H9 (cell line): Measurements from ENCODE around the gene ZMYND8. TPM values are rescaled to one million over a fixed set of nuclear protein-coding genes. Genes with fewer than 3 reads are reported as not detected.
"Not testable (repeated sequence)": the region's sequence is repeated elsewhere in the genome, so short reads cannot be mapped to it uniquely, and the experiment has no call there.

Experiments used
- DNase-seq: peaks from one replicate; pipeline ENCODE4 v3.0.0-alpha.2; 2017
- H2AFZ ChIP-seq: one replicate; pipeline ENCODE4 v1.6.1; 2013; ENCODE audit warnings: mild to moderate bottlenecking, low read length, control low read depth, moderate library complexity
- H2AK5ac ChIP-seq: 2 replicates; pipeline ENCODE4 v1.6.1; 2013; ENCODE audit warnings: low read length, control low read depth, mixed read lengths; ENCODE audit not compliant: insufficient read length
- H2BK120ac ChIP-seq: one replicate; pipeline ENCODE4 v1.6.1; 2013; ENCODE audit warnings: low read depth, mild to moderate bottlenecking, low read length, control low read depth, inconsistent platforms; ENCODE audit not compliant: poor library complexity, severe bottlenecking
- H2BK12ac ChIP-seq: 2 replicates; pipeline ENCODE4 v1.6.1; 2013; ENCODE audit warnings: low read length, control low read depth, mixed read lengths, low read depth; ENCODE audit not compliant: insufficient read length
- H2BK15ac ChIP-seq: 2 replicates; pipeline ENCODE4 v1.6.1; 2013; ENCODE audit warnings: low read depth, low read length, control low read depth
- H2BK20ac ChIP-seq: one replicate; pipeline ENCODE4 v1.6.1; 2013; ENCODE audit warnings: low read depth, mild to moderate bottlenecking, low read length, control low read depth, inconsistent platforms; ENCODE audit not compliant: poor library complexity, severe bottlenecking
- H2BK5ac ChIP-seq: 2 replicates; pipeline ENCODE4 v1.6.1; 2013; ENCODE audit warnings: low read length, control low read depth, mixed read lengths; ENCODE audit not compliant: insufficient read length
- H3K14ac ChIP-seq: 2 replicates; pipeline ENCODE4 v1.6.1; 2013; ENCODE audit warnings: low read length, control low read depth; ENCODE audit not compliant: insufficient read depth
- H3K18ac ChIP-seq: 2 replicates; pipeline ENCODE4 v1.6.1; 2013; ENCODE audit warnings: low read depth, mild to moderate bottlenecking, mixed read lengths, low read length, control low read depth; ENCODE audit not compliant: insufficient read length
- H3K23ac ChIP-seq: 2 replicates; pipeline ENCODE4 v1.6.1; 2013; ENCODE audit warnings: low read length, control low read depth, mixed read lengths, low read depth; ENCODE audit not compliant: insufficient read length
- H3K23me2 ChIP-seq: 2 replicates; pipeline ENCODE4 v1.6.1; 2013; ENCODE audit warnings: low read depth, mild to moderate bottlenecking, mixed read lengths, low read length, control low read depth; ENCODE audit not compliant: insufficient read length, poor library complexity, severe bottlenecking
- H3K27ac ChIP-seq: 2 replicates; pipeline ENCODE4 v1.5.1; 2013; ENCODE audit warnings: low read length, control low read depth, mixed read lengths, low read depth; ENCODE audit not compliant: insufficient read length
- H3K27me3 ChIP-seq: 2 replicates; pipeline ENCODE4 v1.6.1; 2013; ENCODE audit warnings: low read length, control low read depth, inconsistent platforms; ENCODE audit not compliant: insufficient read depth
- H3K4ac ChIP-seq: 2 replicates; pipeline ENCODE4 v1.6.1; 2013; ENCODE audit warnings: low read depth, mild to moderate bottlenecking, control low read depth, inconsistent platforms, low read length, moderate library complexity
- H3K4me1 ChIP-seq: 2 replicates; pipeline ENCODE4 v1.6.1; 2013; ENCODE audit warnings: low read length, control low read depth, inconsistent platforms; ENCODE audit not compliant: insufficient read depth
- H3K4me2 ChIP-seq: 2 replicates; pipeline ENCODE4 v1.6.1; 2013; ENCODE audit warnings: low read length, control low read depth, mixed read lengths; ENCODE audit not compliant: insufficient read length, insufficient read depth
- H3K56ac ChIP-seq: 2 replicates; pipeline ENCODE4 v1.6.1; 2013; ENCODE audit warnings: low read depth, mild to moderate bottlenecking, mixed read lengths, low read length, control low read depth; ENCODE audit not compliant: insufficient read length
- H3K79me1 ChIP-seq: 2 replicates; pipeline ENCODE4 v1.6.1; 2013; ENCODE audit warnings: low read depth, mild to moderate bottlenecking, moderate library complexity, low read length, control low read depth, inconsistent platforms; ENCODE audit not compliant: insufficient read depth, poor library complexity, severe bottlenecking
- H3K79me2 ChIP-seq: 2 replicates; pipeline ENCODE4 v1.6.1; 2013; ENCODE audit warnings: low read length, control low read depth, inconsistent platforms; ENCODE audit not compliant: insufficient read depth
- H3K9ac ChIP-seq: 2 replicates; pipeline ENCODE4 v1.6.1; 2013; ENCODE audit warnings: low read length, control low read depth, mixed read lengths; ENCODE audit not compliant: insufficient read length; ENCODE audit errors: extremely low read depth
- H3K9me3 ChIP-seq: one replicate; pipeline ENCODE4 v1.6.1; 2013; ENCODE audit warnings: low read depth, low read length, inconsistent platforms; ENCODE audit not compliant: control insufficient read depth
- H3T11ph ChIP-seq: one replicate; pipeline ENCODE4 v1.6.1; 2013; ENCODE audit warnings: mild to moderate bottlenecking, low read length, control low read depth, inconsistent platforms
- H4K20me1 ChIP-seq: one replicate; pipeline ENCODE4 v1.6.1; 2013; ENCODE audit not compliant: control insufficient read depth, insufficient read length, insufficient read depth
- H4K5ac ChIP-seq: 2 replicates; pipeline ENCODE4 v1.6.1; 2013; ENCODE audit warnings: low read depth, mild to moderate bottlenecking, mixed read lengths, low read length, control low read depth; ENCODE audit not compliant: insufficient read length
- H4K8ac ChIP-seq: replicated peaks from 2 replicates; pipeline ENCODE4 v1.6.1; 2013; ENCODE audit warnings: low read length, control low read depth, mixed read lengths, low read depth; ENCODE audit not compliant: insufficient read length
- H4K91ac ChIP-seq: 2 replicates; pipeline ENCODE4 v1.6.1; 2013; ENCODE audit warnings: low read depth, mild to moderate bottlenecking, moderate library complexity, mixed read lengths, low read length, control low read depth; ENCODE audit not compliant: insufficient read length
- H3K27ac Mint-ChIP-seq, 3 experiments: 2 replicates in 2 of 3; 3 replicates in 1 of 3; pipeline ENCODE4 v1.8.0; 2020 to 2021; ENCODE audit warnings: mixed read lengths in 3 of 3, mild to moderate bottlenecking in 1 of 3, moderate library complexity in 1 of 3
- H3K27me3 Mint-ChIP-seq: 2 replicates; pipeline ENCODE4 v1.8.0; 2021; ENCODE audit warnings: low read depth, mild to moderate bottlenecking, moderate library complexity, mixed read lengths
- H3K36me3 Mint-ChIP-seq, 3 experiments: 2 replicates in 2 of 3; 3 replicates in 1 of 3; pipeline ENCODE4 v1.8.0; 2020 to 2021; ENCODE audit warnings: low read depth in 3 of 3, mixed read lengths in 3 of 3; ENCODE audit not compliant: insufficient read depth in 1 of 3
- H3K4me1 Mint-ChIP-seq, 2 experiments: 2 replicates each; pipeline ENCODE4 v1.8.0; 2020; ENCODE audit warnings: mixed read lengths in 2 of 2
- H3K4me3 Mint-ChIP-seq, 2 experiments: 2 replicates in 1 of 2; 3 replicates in 1 of 2; pipeline ENCODE4 v1.8.0; 2020 to 2021; ENCODE audit warnings: mild to moderate bottlenecking in 2 of 2, mixed read lengths in 2 of 2, moderate library complexity in 1 of 2
- H3K9me3 Mint-ChIP-seq, 2 experiments: 2 replicates in 1 of 2; 3 replicates in 1 of 2; pipeline ENCODE4 v1.8.0; 2020; ENCODE audit warnings: mild to moderate bottlenecking in 2 of 2, mixed read lengths in 2 of 2, moderate library complexity in 1 of 2
- WGBS: extraction: QIAGEN DNeasy Blood & Tissue Kit; methylation state at CpG from one replicate; pipeline ENCODE4 v1.1.7; 2013; ENCODE audit warnings: missing lambda C conversion rate, low lambda C conversion rate, mixed read lengths; ENCODE audit not compliant: insufficient read length; ENCODE audit errors: extremely low coverage; 5-methylcytosine and 5-hydroxymethylcytosine counted together
- total RNA-seq: library from RNA; stranded (reverse); gene quantifications from 2 replicates; pipeline ENCODE4 v1.2.1, GENCODE V29; 2021
- TF ChIP-seq, protein P1 (sequence below): fragments of 200-600 bp; sonication (generic); conservative IDR thresholded peaks from 3 replicates; pipeline ENCODE4 v1.8.0; 2021; ENCODE audit warnings: antibody characterized with exemption, mild to moderate bottlenecking

ZMYND8 gene
- total RNA-seq, 1 experiment from 2014 or later, result 158 TPM

DNA sequence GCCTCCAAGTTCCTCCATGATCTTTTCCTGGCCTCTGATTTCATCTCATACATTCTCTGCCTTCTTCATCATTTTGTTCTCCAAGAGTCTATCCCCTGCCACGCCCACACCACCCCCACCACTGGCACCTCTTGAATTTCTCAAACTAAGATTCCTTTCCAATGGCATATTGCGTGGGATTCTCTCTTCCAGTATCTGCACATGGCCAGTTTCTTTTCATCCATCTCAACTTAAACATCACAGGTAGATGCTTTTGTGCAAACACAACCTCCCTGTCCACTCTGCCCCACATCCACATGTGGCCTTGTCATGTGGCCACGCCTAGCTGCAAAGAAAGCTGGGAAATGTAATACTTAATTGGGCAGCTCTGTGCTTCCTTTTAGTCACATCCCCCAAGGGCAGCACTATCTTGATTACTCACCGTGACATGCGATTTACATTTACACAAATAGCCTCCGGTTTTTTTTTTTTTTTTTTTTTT lies 33.4 kb upstream of the ZMYND8 start:
- no peak overlapping the region for H3K56ac ChIP-seq
- Mint-ChIP-seq H3K27me3 (no peaks in the 10 kb centered on the region), H3K4me1 (peaks cover 2 to 6% of the 10 kb centered on the region in 2 experiments; a peak in 3 of 4 replicates), H3K36me3 (peaks cover 0 to 2% (median 2%) of the 10 kb centered on the region in 3 experiments; a peak in 2 of 7 replicates), H3K4me3 (no peak overlapping the region), H3K9me3 (peaks cover 0 to 3% of the 10 kb centered on the region in 2 experiments; a peak in 2 of 5 replicates), H3K27ac (no peak overlapping the region)
- H3K9me3 ChIP-seq, result no peaks in the 10 kb centered on the region
- WGBS, result no CpG with 5 or more reads among the region's 6 CpGs
- H4K20me1 ChIP-seq, result no peaks in the 10 kb centered on the region
- no peak overlapping the region for H2BK5ac ChIP-seq
- H3K4me2 ChIP-seq, result no peak overlapping the region
- no peak overlapping the region for H3K18ac ChIP-seq
- no peaks in the 10 kb centered on the region for H3K27me3 ChIP-seq
- H2BK120ac ChIP-seq, result no peak overlapping the region
- H4K8ac ChIP-seq, result no peak overlapping the region
- H2AFZ ChIP-seq, result no peak overlapping the region
- H3K27ac ChIP-seq, result no peak overlapping the region
- DNase-seq, result no peak
- H2BK20ac ChIP-seq, result no peak overlapping the region
- no peaks in the 10 kb centered on the region for H3K23me2 ChIP-seq
- H4K5ac ChIP-seq, result no peak overlapping the region
- H3K79me1 ChIP-seq, result no peaks in the 10 kb centered on the region
- H3K79me2 ChIP-seq, result no peaks in the 10 kb centered on the region
- no peak overlapping the region for H3K14ac ChIP-seq
- no peak overlapping the region for H2BK15ac ChIP-seq
- no peak overlapping the region for H3T11ph ChIP-seq
- H3K23ac ChIP-seq, result no peak overlapping the region
- H2AK5ac ChIP-seq, result no peak overlapping the region
- H3K9ac ChIP-seq, result no peak overlapping the region
- H3K4me1 ChIP-seq, result no peaks in the 10 kb centered on the region
- H2BK12ac ChIP-seq, result no peak overlapping the region
- no peak overlapping the region for H3K4ac ChIP-seq
- no peak overlapping the region for H4K91ac ChIP-seq
- TF ChIP-seq, protein P1, sequence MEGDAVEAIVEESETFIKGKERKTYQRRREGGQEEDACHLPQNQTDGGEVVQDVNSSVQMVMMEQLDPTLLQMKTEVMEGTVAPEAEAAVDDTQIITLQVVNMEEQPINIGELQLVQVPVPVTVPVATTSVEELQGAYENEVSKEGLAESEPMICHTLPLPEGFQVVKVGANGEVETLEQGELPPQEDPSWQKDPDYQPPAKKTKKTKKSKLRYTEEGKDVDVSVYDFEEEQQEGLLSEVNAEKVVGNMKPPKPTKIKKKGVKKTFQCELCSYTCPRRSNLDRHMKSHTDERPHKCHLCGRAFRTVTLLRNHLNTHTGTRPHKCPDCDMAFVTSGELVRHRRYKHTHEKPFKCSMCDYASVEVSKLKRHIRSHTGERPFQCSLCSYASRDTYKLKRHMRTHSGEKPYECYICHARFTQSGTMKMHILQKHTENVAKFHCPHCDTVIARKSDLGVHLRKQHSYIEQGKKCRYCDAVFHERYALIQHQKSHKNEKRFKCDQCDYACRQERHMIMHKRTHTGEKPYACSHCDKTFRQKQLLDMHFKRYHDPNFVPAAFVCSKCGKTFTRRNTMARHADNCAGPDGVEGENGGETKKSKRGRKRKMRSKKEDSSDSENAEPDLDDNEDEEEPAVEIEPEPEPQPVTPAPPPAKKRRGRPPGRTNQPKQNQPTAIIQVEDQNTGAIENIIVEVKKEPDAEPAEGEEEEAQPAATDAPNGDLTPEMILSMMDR, result no peak

GRCh38 chr20:47385968-47386367 lies 29.5 kb upstream of the ZMYND8 start:
- not testable (repeated sequence) for H3K9me3 Mint-ChIP-seq, H3K18ac ChIP-seq, H3K23ac ChIP-seq, H2BK120ac ChIP-seq, H2BK5ac ChIP-seq, H3K79me1 ChIP-seq, DNase-seq, H4K20me1 ChIP-seq, H3K4me3 Mint-ChIP-seq, H3K9ac ChIP-seq, H3K27me3 ChIP-seq, H3K4ac ChIP-seq, H3K56ac ChIP-seq, H2BK12ac ChIP-seq, H3K23me2 ChIP-seq, H3K9me3 ChIP-seq, H2BK20ac ChIP-seq, H2AFZ ChIP-seq, H3T11ph ChIP-seq, H4K91ac ChIP-seq, H3K79me2 ChIP-seq, H2AK5ac ChIP-seq, H3K27ac ChIP-seq, H3K36me3 Mint-ChIP-seq, H3K14ac ChIP-seq, H2BK15ac ChIP-seq, H4K8ac ChIP-seq, H4K5ac ChIP-seq, H3K27ac Mint-ChIP-seq, H3K4me2 ChIP-seq, H3K27me3 Mint-ChIP-seq, H3K4me1 ChIP-seq
- peaks cover 12 to 13% of the 10 kb centered on the region in 2 experiments for H3K4me1 Mint-ChIP-seq
- WGBS, result no CpG with 5 or more reads among the region's 5 CpGs
